Stimulated activated naive CD4-positive, alpha-beta T cell treated with Interleukin-2 at 50 U/mL for 16 hours (primary cell): Measurements from ENCODE around the gene C19orf12.
A peak's percentile ranks its signal among the peaks of the same experiment; 100 is the strongest.
"Not testable (repeated sequence)": the region's sequence is repeated elsewhere in the genome, so short reads cannot be mapped to it uniquely, and the experiment has no call there.

Experiments
- DNase-seq: peaks from one replicate; lab custom pipeline; 2025; lab: John Stamatoyannopoulos, UW

Gene C19orf12

DNA sequence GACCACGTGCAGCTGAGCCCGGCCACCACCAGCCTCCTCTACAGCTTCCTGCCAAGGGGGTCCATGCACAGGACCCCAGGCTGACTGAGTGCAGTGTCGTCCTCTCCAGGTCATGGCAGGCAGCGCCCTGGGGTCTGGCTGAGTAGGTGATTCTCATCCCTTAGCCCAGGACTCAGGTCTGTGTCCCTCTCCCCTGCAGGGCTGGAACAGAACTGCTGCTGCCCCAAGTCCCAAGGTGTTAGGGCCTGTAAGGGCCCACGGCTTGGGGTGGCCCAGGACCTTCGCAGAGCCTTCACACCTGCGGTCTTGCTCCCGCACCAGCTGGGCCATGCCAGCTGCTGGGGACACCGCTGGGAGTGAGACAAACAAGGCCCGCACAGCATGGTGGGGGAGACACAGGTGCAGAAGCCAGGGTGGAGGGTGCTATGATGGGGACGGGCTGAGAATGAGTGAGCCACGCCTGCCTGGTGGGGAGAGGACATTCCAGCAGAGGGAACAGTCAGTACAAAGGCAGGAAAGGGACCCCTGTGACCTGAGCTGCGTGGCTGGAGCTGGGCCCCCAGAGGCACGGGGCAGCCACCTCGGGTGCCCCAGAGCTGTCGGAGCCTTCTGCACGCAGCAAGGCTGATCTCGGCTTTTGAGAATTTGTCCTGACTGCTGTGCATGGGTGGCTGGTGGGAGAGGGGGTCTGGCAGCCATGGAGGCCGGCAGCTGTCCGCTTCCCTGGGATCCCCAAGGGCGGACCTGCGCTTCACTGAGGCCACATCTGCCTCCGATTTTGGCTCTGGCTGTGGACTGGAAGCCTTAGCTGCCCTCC is 37.9 kb downstream of the C19orf12 start:
- DNase-seq = no peak

DNA sequence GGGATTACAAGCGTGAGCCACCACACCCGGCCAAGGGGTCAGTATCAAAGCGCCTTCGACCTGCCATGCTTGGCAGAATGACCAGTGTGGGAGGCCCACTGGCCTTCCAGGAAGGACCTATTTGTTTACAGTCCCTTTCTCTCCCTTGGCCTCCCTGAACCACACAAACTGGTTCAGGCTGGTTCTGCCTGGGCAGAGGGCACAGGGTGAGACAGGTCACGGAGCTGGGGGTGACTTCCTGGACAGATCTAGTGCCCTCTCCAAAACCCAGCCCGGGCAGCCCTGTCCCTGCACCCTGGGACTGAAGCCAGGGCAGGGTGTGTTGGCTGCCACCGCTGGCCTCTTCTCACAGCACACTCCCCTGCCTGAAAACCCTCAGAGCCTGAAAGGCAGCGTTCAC is 38.5 kb downstream of the C19orf12 start:
- DNase-seq = no peak

DNA sequence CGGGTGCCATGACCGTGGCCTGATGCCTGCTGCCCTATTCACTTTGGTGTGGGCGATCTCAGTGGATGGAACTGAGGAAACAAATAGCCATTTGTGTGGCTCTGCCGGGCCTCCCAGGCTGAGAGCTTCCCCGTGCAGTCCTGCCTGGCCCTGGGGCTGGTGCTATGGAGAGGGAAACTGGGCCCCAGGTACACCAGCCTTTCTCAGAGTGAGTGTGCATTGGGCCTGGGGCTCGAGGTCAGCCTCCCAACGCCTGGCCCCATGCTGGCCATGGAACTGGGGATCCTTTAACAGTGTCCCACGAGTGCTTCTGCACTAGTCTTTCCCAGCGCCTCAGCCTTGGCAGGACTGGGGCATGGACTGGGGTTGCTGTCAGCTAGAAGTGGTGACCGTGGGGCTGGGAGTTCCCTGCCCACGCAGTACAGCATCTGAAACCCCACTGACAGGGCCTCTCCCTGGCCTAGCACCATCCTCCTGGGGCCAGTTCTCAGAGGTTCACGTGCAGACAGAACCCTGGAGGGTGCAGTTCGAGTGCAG is 39.3 kb downstream of the C19orf12 start:
- no peak for DNase-seq

DNA sequence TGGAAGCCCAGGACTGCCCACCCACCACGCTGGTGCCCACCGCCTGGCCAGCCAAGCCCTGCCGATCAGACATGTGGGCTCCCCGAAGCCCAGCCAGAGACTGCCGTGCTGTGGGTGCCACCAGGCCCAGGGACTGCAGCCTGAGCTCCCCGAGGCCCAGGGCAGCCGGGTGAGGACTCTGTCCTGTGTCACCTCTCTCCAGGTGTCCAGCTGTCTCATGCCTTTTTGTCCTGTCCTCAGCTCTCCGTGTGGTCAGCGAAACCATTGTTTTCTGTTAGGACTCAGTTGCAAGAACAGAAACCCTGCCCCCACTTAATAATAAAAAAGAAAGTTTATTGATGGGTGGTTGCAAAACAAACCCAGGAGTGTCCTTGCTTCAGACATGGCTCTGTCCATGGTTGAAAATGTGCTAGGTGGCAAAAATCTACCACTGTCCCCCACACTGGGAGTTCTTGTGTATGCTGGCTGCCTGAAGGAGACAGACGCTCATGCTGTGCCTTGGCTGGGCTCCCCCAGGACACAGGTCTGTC is 39.9 kb downstream of the C19orf12 start:
- no peak for DNase-seq

DNA sequence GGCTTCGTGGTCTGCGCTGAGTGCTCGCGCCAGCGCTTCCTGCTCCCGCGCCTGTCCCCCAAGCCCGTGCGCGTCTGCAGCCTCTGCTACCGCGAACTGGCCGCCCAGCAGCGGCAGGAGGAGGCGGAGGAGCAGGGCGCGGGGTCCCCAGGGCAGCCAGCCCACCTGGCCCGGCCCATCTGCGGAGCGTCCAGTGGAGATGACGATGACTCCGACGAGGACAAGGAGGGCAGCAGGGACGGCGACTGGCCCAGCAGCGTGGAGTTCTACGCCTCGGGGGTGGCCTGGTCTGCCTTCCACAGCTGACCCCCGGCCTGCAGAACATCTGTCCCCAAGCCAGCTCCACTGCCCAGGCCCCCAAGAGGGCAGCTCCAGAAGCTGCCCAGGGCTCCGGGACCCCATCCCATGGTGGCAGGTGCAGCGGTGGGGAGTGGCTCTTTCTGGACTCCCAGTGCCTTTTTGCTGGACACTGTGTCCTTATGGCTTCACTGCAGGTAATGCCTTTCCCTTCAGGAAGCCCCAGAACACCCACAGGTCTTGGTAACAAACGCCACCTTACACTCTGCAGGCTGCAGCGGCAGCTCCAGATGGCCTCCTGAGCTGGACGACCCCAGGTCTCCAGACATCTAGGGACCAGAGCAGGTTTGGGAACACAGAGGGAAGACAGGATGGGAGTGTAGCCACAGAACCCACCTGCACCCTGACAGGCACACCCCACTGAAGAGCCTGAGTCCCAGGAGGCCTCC is 40.5 kb downstream of the C19orf12 start:
- DNase-seq = no peak

DNA sequence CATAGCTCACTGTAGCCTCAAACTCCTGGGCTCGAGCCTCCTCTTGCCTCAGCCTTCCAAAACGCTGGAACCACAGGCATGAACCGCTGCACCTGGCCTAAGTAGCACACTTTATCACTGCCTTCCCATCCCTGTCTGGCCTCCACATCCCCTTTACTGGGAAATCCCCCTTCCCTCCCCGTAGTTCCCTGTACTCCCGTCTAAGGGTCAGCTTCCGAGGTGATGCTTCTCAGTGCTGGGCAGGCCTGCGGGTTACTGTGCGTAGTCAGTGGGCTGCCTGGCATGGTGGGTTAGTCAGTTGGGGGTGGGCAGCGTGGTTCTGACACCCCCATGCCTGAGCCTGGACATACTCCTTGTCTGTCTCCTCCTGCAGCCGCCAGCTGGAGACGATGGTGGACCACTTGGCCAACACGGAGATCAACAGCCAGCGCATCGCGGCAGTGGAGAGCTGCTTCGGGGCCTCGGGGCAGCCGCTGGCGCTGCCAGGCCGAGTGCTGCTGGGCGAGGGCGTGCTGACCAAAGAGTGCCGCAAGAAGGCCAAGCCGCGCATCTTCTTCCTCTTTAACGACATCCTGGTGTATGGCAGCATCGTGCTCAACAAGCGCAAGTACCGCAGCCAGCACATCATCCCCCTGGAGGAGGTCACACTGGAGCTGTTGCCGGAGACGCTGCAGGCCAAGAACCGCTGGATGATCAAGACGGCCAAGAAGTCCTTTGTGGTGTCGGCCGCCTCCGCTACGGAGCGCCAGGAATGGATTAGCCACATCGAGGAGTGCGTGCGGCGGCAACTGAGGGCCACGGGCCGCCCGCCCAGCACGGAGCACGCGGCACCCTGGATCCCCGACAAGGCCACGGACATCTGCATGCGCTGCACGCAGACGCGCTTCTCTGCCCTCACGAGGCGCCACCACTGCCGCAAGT is 41.4 kb downstream of the C19orf12 start:
- no peak for DNase-seq

DNA sequence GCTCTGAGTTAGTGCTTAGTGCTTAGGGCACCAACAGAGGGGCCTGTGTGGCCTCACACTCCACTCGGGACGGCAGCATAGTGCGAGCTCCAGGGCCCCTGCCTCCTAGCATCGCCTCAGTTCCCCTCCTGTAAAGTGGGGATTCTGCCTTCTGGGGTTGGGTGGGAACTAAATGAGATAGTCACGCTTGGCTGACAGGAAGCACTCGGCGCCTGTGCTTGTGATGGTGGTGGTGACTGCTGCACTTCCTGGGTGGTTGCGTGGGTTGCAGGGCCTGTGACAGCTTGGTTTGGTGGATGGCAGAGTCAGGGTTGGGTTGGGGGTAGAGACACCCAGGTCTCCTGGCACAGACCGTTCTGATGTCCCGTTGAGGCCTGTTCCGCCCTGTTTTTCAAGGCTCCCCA is 42.1 kb downstream of the C19orf12 start:
- peak; percentile 88 for DNase-seq

DNA sequence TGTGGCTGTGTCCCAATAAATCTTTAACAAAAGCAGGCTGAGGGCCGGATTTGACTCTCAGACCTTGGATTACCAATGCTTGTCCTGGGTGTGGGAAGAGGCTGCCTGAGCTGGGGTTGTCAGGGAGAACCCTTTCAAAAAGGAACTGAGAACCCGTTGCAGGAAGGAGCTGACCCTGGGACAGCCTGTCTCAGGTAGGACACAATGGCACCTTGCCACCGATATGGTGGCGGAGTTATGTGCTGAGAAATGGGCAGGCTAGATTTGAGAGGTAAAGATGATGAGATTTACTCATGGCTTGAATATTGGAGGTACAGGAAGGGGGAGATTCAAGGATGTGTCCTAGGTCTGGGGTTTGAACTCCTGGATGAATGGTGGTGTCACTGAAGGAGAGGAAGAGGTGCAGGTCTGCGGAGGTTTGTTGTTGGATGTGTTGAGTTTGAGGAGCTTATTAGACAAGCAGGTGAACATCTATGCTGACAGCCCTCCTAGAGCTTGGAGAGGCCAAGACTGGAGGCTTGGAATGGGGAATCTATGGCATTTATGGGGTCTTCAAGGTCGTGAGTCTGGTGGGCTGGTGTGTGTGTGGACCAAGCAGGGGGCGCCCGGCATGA is 42.6 kb downstream of the C19orf12 start:
- DNase-seq = no peak

DNA sequence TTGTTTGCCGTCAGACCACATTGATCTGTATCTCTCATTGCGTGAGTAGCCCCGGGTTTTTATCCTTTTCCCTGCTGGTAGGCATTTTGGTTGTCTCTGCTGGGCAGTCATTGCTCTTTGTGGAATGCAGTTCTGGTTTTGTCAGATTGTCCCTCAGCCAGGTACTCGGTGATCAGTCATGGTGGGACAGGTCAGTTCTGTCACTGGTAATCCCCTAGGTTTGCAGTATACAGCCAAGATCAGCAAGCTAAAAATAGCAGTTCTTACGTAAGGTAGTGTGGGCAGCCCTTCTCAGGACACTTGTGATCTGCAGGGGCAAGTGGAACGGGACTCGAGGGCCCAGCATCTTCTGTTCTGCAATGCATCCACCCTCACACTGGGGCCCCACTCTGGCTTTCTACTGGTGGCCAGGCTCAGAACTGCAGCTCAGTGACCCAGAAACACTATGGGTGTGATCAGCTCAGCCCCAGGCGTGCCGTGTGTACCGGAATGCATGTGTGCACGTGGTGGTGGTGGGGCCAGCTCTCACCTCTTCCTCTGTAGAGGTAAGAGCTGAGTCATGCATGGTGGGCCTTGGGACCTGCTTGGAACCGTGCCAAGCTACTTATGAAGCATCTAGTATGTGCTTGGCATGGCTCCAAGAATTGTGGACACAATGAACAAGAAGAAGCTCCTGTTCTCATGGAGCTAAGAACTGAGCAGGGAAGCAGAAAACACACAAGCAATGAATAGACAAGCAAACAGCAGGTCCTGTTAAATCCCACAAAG is 43.5 kb downstream of the C19orf12 start:
- peak; percentile 86 for DNase-seq

DNA sequence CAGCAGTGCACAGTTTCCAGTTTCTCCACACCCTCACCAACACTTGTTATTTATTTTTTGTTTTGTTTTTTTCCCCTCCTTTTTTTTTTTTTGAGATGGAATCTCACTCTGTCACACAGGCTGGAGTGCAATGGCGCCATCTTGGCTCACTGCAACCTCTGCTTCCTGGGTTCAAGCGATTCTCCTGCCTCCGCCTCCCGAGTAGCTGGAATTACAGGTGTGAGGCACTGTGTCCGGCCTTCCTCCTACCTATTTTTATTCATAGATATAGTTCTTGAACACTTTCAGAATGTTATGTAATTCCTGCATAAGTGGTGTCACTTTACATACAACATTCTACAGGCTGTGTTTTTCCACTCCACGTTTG is 44.1 kb downstream of the C19orf12 start:
- DNase-seq = not testable (repeated sequence)

DNA sequence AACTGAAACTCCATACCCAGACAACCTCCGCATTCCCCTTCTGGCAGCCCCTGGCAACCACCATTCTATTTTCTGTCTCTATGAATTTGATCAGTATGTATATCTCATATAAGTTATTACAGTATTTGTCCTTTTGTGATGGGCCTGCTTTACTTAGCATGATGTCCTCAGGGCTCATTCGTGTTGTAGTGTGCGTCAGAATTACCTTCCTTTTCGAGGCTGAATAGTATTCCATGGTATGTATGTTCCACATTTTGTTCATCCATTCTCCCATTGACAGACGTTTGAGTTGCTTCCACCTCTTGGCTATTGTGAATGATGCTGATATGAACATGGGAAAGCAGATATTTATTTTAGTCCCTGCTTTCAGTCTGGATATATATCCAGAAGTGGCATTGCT is 44.8 kb downstream of the C19orf12 start:
- DNase-seq = no peak

DNA sequence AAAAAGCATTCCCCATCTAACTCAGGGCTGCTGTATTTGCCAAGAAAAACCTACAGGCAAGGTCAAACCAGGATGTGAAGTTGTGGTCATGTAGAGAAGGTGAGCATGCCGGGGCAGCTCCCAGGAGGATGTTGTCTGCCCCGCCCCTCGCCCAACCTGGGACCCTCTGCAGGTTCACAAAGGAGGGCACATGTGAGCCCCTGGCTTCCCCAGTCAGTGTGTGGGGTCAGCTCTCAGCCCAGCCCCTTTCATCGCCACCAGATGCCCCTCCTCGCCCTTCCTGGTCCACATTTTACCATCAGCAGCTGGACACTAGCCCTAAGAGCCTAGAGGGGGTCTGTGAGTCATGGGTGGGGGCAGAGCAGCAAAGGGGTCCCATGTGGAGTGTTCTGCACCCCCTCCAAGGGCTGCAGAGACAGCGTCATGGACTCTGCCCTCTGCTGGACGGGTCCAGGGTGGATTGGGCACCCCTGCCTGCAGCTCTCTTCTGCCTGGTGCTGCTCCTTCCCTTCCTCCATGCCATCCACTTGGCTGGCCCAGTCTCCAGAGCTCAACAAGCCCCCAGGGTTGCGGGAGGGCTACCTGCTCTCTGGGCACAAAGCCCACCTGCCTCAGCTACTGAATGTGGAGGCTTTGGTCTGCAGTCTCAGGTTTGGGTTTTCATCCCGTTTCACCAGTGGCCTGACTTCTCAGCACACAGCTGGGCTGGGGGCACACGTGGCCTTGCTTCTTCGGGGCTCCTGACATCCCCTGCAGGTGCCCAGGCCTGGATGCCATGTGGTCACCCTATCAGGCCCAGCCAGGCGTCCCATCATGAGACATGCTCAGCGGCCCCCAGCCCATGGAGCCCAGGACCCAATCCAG is 46.1 kb downstream of the C19orf12 start:
- no peak for DNase-seq

DNA sequence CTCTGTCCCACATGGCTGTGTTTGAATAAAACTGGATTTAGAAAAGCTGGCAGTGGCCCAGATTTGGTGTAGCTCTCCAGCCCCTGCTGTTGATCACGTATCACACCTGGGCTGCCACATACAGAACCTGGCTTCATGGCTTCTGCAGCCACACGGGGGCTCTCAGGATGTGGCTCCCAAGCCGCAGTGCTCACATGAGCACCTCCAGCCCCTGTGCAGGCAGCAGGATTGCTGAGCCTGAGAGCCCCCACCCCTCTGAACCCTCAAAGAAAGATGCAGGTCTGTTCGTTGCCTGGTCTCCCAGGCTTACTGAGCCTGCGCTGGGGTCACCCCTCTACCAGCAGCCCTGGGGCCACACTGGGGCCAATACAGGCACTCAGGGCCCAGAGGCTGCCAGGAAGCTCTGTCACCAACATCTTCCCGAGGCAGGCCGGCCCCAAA is 47.1 kb downstream of the C19orf12 start:
- DNase-seq = peak; percentile 42

DNA sequence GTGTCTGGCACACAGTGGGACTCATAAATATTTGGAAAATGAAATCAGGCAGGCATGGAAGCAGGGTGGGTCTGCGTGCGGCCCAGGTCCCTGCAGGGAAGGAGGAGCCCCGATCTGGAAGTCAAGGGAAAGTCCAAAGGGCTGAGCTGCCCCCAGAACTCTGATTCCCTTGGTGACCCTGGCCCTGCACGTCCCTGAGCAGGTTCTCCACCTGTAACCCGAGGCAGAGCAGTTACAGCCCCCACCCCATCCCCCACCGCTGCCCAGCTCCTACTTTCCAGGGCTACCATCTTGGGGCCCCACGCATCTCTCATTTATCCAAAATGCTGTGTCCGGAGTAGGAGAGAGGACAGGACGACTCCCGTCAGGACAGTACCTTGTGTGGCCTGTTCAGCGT is 47.7 kb downstream of the C19orf12 start:
- DNase-seq = no peak

DNA sequence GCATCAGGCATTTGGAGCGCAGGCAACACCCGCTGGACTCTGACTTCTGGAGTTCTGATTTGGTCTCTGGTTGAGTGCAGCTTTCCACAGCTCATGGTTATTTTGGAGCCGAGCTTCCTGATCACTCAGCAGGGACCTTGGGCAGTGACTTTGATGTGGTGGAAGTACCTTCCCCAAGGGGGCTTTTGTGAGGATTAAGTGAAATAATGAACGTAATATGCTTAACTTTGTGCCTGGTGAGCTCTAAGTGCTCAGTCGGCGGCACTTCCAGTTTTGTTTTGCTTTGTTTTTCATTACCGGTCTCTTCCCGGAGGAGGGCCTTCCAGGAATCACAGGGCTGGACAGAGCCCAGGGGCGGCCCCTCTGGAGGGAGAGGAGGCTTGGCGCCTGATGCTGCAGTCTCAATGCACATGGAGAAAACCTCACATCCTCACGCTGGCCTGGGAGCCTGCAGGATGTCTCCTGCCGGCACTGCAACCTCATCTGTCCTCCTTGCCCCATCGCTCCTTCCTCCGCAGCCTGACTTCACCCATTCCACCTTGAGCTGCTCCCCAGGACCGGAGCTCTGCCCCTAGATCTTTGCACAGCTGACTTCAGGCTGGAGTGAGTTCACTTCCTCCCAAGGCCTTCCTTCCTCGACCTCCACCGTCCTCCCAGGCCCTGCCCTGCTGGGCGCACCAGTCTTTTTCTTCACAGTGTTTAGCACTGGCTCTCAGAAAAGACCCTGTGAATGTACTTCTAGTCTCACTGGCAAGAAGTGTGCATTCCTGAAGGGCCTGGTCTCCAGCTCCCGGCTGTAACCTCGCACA is 48.3 kb downstream of the C19orf12 start:
- DNase-seq = no peak

DNA sequence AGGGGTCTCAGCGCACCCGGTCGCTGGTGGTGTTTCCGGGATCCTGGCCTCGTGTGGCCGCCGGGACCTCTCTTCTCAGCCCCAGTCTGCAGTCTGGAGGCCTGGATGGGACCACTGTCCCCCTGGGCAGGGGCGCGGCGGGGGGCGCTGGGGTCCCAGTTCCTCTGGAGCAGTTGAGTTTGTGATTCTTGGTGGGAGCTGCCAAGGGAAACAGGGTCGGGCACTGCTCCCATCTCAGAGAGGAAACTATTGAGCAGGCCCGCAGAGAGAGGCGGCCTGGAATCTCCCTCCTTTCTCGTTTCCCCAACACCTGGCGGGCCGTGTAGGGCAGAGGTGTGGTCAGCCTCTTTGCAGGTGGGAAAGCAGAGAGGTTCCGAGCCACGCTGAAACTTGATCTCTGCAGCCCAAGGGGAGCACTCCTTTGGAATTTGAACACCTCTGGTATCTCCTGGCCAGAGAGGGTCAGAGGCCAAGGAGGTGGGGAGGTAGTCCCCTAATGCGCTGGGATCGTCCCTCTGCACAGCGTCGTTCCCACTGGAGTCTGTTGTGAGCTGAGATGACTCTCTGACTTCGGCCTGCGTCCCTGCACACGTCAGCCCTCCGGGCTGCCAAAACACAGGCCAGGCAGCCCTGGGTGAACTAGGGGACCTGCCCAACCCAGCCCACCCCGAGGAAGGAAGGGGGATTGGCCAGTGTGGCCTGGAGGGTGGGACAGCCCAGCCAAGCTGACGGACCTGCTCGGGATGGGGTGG is 49.1 kb downstream of the C19orf12 start:
- no peak for DNase-seq

DNA sequence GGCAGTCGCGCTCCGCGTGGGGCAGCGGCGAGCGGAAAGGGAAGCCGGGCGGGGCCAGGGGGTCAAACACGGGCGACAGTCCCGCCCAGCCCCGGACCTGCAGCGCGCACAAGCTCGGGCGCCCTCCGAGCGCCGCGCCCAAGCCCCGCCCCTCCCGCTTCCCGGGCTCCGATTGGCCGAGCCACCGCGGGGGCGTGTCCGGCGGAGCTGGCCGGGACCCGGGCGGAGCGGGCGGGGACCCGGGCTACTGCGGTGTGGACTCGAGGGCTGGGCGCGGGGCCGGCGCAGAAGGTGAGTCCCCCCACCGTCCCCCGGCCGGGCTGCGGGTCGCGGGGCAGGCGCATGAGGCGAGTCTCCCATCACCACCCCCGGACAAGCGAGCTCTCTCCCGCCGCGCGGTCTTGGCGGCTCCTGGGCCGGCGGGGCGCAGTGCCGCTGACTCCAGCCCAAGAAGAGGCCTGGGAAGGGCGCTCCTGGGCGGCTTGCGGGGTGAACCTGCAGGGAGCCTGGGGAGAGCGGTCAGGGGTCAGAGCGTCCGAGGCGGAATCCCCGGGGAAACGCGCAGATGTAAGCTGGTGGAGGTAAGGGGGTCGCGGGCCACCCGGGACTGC is 49.7 kb downstream of the C19orf12 start, which contains the start of gene PLEKHF1:
PLEKHF1 (plus strand) TSS at position 247 of the 611 bp plus-strand sequence. CDS start 8,379 bp downstream, outside the sequence.
- DNase-seq = peak; percentile 82
